NT2/D1 (cell line): Measurements from ENCODE around the gene GSE1.

Experiments used
- SUZ12 ChIP-seq: IDR thresholded peaks from 2 replicates; pipeline ENCODE4 v1.6.1; 2011; ENCODE audit not compliant: insufficient read length, insufficient read depth; ENCODE audit errors: extremely low read depth
- ZNF274 ChIP-seq: IDR thresholded peaks from 2 replicates; pipeline ENCODE4 v1.6.1; 2011; ENCODE audit warnings: mild to moderate bottlenecking, low read depth, low read length

GRCh38 chr16:85645021-85645589 lies 32.0 kb downstream of the GSE1 start:
- TF ChIP-seq ZNF274 (no peak), SUZ12 (no peak)
